K562 (cell line): Measurements from ENCODE around the gene PROK1. TPM values are rescaled to one million over a fixed set of nuclear protein-coding genes. Genes with fewer than 3 reads are reported as not detected.
A peak's percentile ranks its signal among the peaks of the same experiment; 100 is the strongest.

Experiments
- ATAC-seq: fragments of 200-7000 bp; cut with Tn5 transposase; 3 replicates; pipeline ENCODE4 v1.9.1; 2020; ENCODE audit warnings: moderate library complexity
- BruUV-seq: library from RNA; stranded (reverse); fragments of 400-500 nt; replicated peaks from 2 replicates; lab custom pipeline; 2021; lab: Mats Ljungman, UMichigan
- CTCF ChIA-PET: fragments of 300-600 bp; formaldehyde crosslinking; extraction: SDS; loops from one replicate; lab custom pipeline; 2021; ENCODE audit warnings: low intra/inter-chr PET ratio; lab: Yijun Ruan, JAX
- POLR2A ChIA-PET: fragments of 300-600, 350-650 bp; sonication (Branson Sonifier 250); formaldehyde crosslinking; extraction: SDS; loops from one replicate; lab custom pipeline; 2021; ENCODE audit warnings: antibody characterized with exemption, inconsistent platforms; lab: Yijun Ruan, JAX
- DNase-seq, 4 experiments: peaks; one replicate each; pipeline versions ENCODE4 v3.0.0 to v3.0.0-alpha.2; 2011 to 2018; ENCODE audit warnings: low spot score in 3 of 4, mixed read lengths in 3 of 4; ENCODE audit errors: extremely low read depth in 1 of 4
- FAIRE-seq: peaks from 2 replicates; lab custom pipeline; 2011; peaks lifted over from hg19 to GRCh38; lab: Jason Lieb, UNC
- H2AFZ ChIP-seq: 2 replicates; pipeline ENCODE4 v1.6.0; 2011; ENCODE audit warnings: low read depth, low read length, control low read depth, inconsistent platforms
- H3K27ac ChIP-seq: fragments of 200-600 bp; 3 replicates; pipeline ENCODE4 v1.8.0; 2011; ENCODE audit warnings: low read depth, mild to moderate bottlenecking, control low read depth, inconsistent platforms, low read length, moderate library complexity, mixed read lengths; ENCODE audit errors: extremely low read depth
- H3K27me3 ChIP-seq, 2 experiments: fragments of 300-600 bp in 1 of 2; 2 replicates in 1 of 2; 3 replicates in 1 of 2; pipeline versions ENCODE4 v1.6.0 to v1.8.0; 2011; ENCODE audit warnings: inconsistent platforms in 2 of 2, low read length in 2 of 2, mild to moderate bottlenecking in 1 of 2, mixed read lengths in 1 of 2, moderate library complexity in 1 of 2; ENCODE audit not compliant: control insufficient read depth in 2 of 2, insufficient read depth in 2 of 2
- H3K36me3 ChIP-seq: fragments of 300-600 bp; 3 replicates; pipeline ENCODE4 v1.8.0; 2011; ENCODE audit warnings: mild to moderate bottlenecking, low read length, inconsistent platforms; ENCODE audit not compliant: control insufficient read depth, insufficient read depth
- H3K4me1 ChIP-seq, 2 experiments: fragments of 200-600 bp in 1 of 2; replicated peaks in 1 of 2; 2 replicates in 1 of 2; 3 replicates in 1 of 2; pipeline versions ENCODE4 v1.5.1 to v1.8.0; 2011; ENCODE audit warnings: inconsistent platforms in 2 of 2, low read length in 2 of 2, mild to moderate bottlenecking in 1 of 2, mixed read lengths in 1 of 2, moderate library complexity in 1 of 2; ENCODE audit not compliant: control insufficient read depth in 2 of 2, insufficient read depth in 2 of 2
- H3K4me2 ChIP-seq: 2 replicates; pipeline ENCODE4 v1.6.1; 2011; ENCODE audit warnings: low read length, control low read depth, inconsistent platforms, mixed read lengths; ENCODE audit not compliant: insufficient read depth
- H3K4me3 ChIP-seq: fragments of 200-600 bp; sonication (generic), shearing (Covaris generic); 2 replicates; pipeline ENCODE4 v1.5.1; 2016; ENCODE audit warnings: control low read depth, inconsistent platforms
- H3K79me2 ChIP-seq: fragments of 200-600 bp; 3 replicates; pipeline ENCODE4 v1.8.0; 2011; ENCODE audit warnings: low read length, inconsistent platforms; ENCODE audit not compliant: control insufficient read depth, insufficient read depth
- H3K9ac ChIP-seq, 2 experiments: 2 replicates each; pipeline versions ENCODE4 v1.6.0 to v1.6.1; 2011; ENCODE audit warnings: low read depth in 2 of 2, low read length in 2 of 2, control low read depth in 1 of 2, inconsistent platforms in 1 of 2, mild to moderate bottlenecking in 1 of 2, mixed read lengths in 1 of 2; ENCODE audit not compliant: insufficient read depth in 1 of 2
- H3K9me1 ChIP-seq: one replicate; pipeline ENCODE4 v1.6.0; 2011; ENCODE audit warnings: inconsistent platforms, mild to moderate bottlenecking, low read length, moderate library complexity; ENCODE audit not compliant: control insufficient read depth, insufficient read depth
- H3K9me3 ChIP-seq: replicated peaks from 2 replicates; pipeline ENCODE4 v1.5.1; 2011; ENCODE audit warnings: low read depth, low read length, inconsistent platforms; ENCODE audit not compliant: control insufficient read depth, insufficient read depth
- H4K20me1 ChIP-seq: replicated peaks from 2 replicates; pipeline ENCODE4 v1.6.1; 2011; ENCODE audit warnings: low read length, inconsistent platforms, mixed read lengths; ENCODE audit not compliant: control insufficient read depth, insufficient read depth
- EP400 ChIP-seq: fragments of 450-650 bp; IDR thresholded peaks from 2 replicates; pipeline ENCODE4 v1.6.1; 2017; ENCODE audit warnings: antibody characterized with exemption, mild to moderate bottlenecking, moderate library complexity
- MEIS2 ChIP-seq: fragments of 450-650 bp; IDR thresholded peaks from 2 replicates; pipeline ENCODE4 v1.6.1; 2014; ENCODE audit warnings: mild to moderate bottlenecking; ENCODE audit not compliant: partially characterized antibody
- PATZ1 ChIP-seq: fragments of 250-450 bp; sonication (Bioruptor Pico); IDR thresholded peaks from 2 replicates; pipeline ENCODE4 v1.5.0; 2020; ENCODE audit warnings: mild to moderate bottlenecking, borderline replicate concordance
- PBX2 ChIP-seq, 2 experiments: IDR thresholded peaks in 1 of 2; conservative IDR thresholded peaks in 1 of 2; 2 replicates each; pipeline ENCODE4 v1.6.1; 2016; ENCODE audit warnings: low read depth in 2 of 2, mild to moderate bottlenecking in 1 of 2, missing compliant biosample characterization in 1 of 2, missing genetic modification characterization in 1 of 2, moderate library complexity in 1 of 2
- PKNOX1 ChIP-seq: fragments of 450-650 bp; IDR thresholded peaks from 2 replicates; pipeline ENCODE4 v1.6.1; 2016
- WGBS: fragments of 100-300 bp; shearing (Covaris generic); methylation state at CpG from one replicate; pipeline ENCODE4 v1.1.6; 2016; ENCODE audit warnings: low coverage, mixed read lengths; ENCODE audit not compliant: insufficient coverage; ENCODE audit errors: missing lambda C conversion rate; 5-methylcytosine and 5-hydroxymethylcytosine counted together
- in situ Hi-C: fragments of 300-500 bp; cut with MboI; formaldehyde crosslinking; loops from 4 replicates; pipeline ENCODE4 v1.15.0; 2018; ENCODE audit warnings: inconsistent platforms, mixed read lengths
- intact Hi-C: fragments of 100-400 bp; cut with micrococcal nuclease; formaldehyde crosslinking; loops from 2 replicates; pipeline ENCODE4 v1.14.2; 2022
- polyA plus RNA-seq, 8 experiments: library from polyadenylated mRNA; depleted of rRNA in 4 of 8; stranded (reverse) in 5 of 8; unstranded in 3 of 8; fragments of >200 nt; fragmentation: Nextera tagmentation in 2 of 8; fragmentation: Illumina TruSeq in 1 of 8; extraction: Ambion mirVana in 2 of 8; extraction: Trizol in 1 of 8; gene quantifications; 2 replicates each; pipeline versions ENCODE4 v1.2.1 to v1.2.3, GENCODE V29; 2011 to 2014; ENCODE audit warnings: inconsistent platforms in 1 of 8, missing spikeins in 1 of 8
- total RNA-seq, 7 experiments: library from RNA; depleted of rRNA in 6 of 7; stranded (reverse); fragments of >200 nt in 6 of 7; fragmentation: Illumina TruSeq in 2 of 7; extraction: Trizol in 2 of 7; gene quantifications; 2 replicates each; pipeline versions ENCODE4 v1.2.1 to v1.2.3, GENCODE V29; 2011 to 2021; ENCODE audit warnings: low replicate concordance in 1 of 7

Gene PROK1
- total and polyA plus RNA-seq, 9 of the 15 experiments (the other 6 are each of a cell fraction or from before 2014, with no cell fraction given), result 0.15 TPM; not detected in 8

- H3K27me3 ChIP-seq, result peaks cover 9 to 52% of the 10 kb centered on the region in 2 experiments; a peak in 3 of 5 replicates
- no peak overlapping the region for H2AFZ ChIP-seq
- no peak for DNase-seq
- peak overlapping the region in 1 of 2 experiments; percentile 47; a peak in 1 of 4 replicates for H3K9ac ChIP-seq
- intact Hi-C loops, result loop anchor here (2.0 kb wide), 1 partner anchor 298 kb away; no protein-coding TSS in a partner anchor
- ChIA-PET POLR2A (interaction anchor here (0.6 to 1.3 kb wide), 5 partner anchors 10 to 542 kb away, joined by 3 to 8 read pairs (median 4); no protein-coding TSS in a partner anchor), CTCF (interaction anchor here (0.7 to 3.7 kb wide), 7 partner anchors 35 to 441 kb away, joined by 3 to 45 read pairs (median 5); no protein-coding TSS in a partner anchor)
- peaks cover 10% of the 10 kb centered on the region; the same call in 1 of the 2 replicates for H4K20me1 ChIP-seq
- FAIRE-seq, result no peak
- in situ Hi-C loops, result no loop called here
- H3K4me3 ChIP-seq, result no peak overlapping the region
- WGBS, result under 1% methylated on average over 21 of the region's 21 CpGs
- peaks cover 0 to 7% of the 10 kb centered on the region in 2 experiments; a peak in 2 of 5 replicates for H3K4me1 ChIP-seq
- H3K79me2 ChIP-seq, result no peaks in the 10 kb centered on the region
- no peak for ATAC-seq
- no peaks in the 10 kb centered on the region for H3K36me3 ChIP-seq
- H3K9me3 ChIP-seq, result no peaks in the 10 kb centered on the region
- no peaks in the 10 kb centered on the region for H3K9me1 ChIP-seq
- TF ChIP-seq PATZ1, result no peak
- no peak for TF ChIP-seq PBX2 (CRISPR knock-in tag; IDR thresholded peaks at IDR 0.05; ENCODE audit: low read depth)
- TF ChIP-seq PBX2 (tag; conservative IDR thresholded peaks at IDR 0.05; ENCODE audit: low read depth), result peak; percentile 76
- peak; percentile 39 for TF ChIP-seq MEIS2
- peak; percentile 56; the same call in 1 of the 2 replicates for TF ChIP-seq PKNOX1
- no peak for TF ChIP-seq EP400
- BruUV-seq, result no TSS peak
- H3K27ac ChIP-seq, result no peak overlapping the region
- H3K4me2 ChIP-seq, result no peak overlapping the region
These were observed 43.8 kb downstream of the PROK1 start for GRCh38 chr1:110494522-110495406.
